Coronary artery (tissue), 2 donors: Measurements from ENCODE around the gene SHLD1.

ENCODE experiments used
- DNase-seq: peaks from one replicate; pipeline ENCODE4 v3.0.0-alpha.2; 2017; ENCODE audit warnings: low spot score
- H3K27ac ChIP-seq, 2 donors: fragments of 200-600 bp; sonication (generic); one replicate each; pipeline ENCODE4 v1.5.1; 2016 to 2019
- H3K4me3 ChIP-seq: fragments of 200-600 bp; sonication (generic); 2 replicates; pipeline ENCODE4 v1.5.1; 2016; ENCODE audit warnings: mild to moderate bottlenecking, moderate library complexity
- CTCF ChIP-seq: fragments of 200-600 bp; sonication (generic); IDR thresholded peaks from one replicate; pipeline ENCODE4 v1.5.1; 2019; ENCODE audit warnings: antibody characterized with exemption

The SHLD1 gene

GRCh38 chr20:5781798-5782750 lies 31.9 kb downstream of the SHLD1 start:
- DNase-seq, result no peak
- Histone ChIP-seq H3K4me3 (no peak overlapping the region), H3K27ac (no peak overlapping the region)
- no peak for TF ChIP-seq CTCF

- DNase-seq, result no peak
- Histone ChIP-seq H3K27ac (no peak overlapping the region), H3K4me3 (no peak overlapping the region)
These were observed 34.5 kb downstream of the SHLD1 start for GRCh38 chr20:5784735-5785134.

GRCh38 chr20:5785146-5785545 lies 34.9 kb downstream of the SHLD1 start:
- Histone ChIP-seq H3K4me3 (no peak overlapping the region), H3K27ac (no peak overlapping the region)
- no peak for TF ChIP-seq CTCF
- no peak for DNase-seq

More at GRCh38 chr20:5784735-5785134, 34.5 kb downstream of the SHLD1 start:
- TF ChIP-seq CTCF, result no peak

GRCh38 chr20:5786930-5787795 lies 37.0 kb downstream of the SHLD1 start:
- Histone ChIP-seq H3K27ac (no peak overlapping the region), H3K4me3 (no peak overlapping the region)
- TF ChIP-seq CTCF, result no peak
- DNase-seq, result no peak

GRCh38 chr20:5787796-5788165 lies 37.6 kb downstream of the SHLD1 start:
- H3K27ac ChIP-seq, result no peak overlapping the region
- no peak for DNase-seq
- TF ChIP-seq CTCF, result no peak
- H3K4me3 ChIP-seq, result no peak overlapping the region

GRCh38 chr20:5788385-5788895 lies 38.2 kb downstream of the SHLD1 start:
- Histone ChIP-seq H3K4me3 (no peak overlapping the region), H3K27ac (no peak overlapping the region)
- DNase-seq, result no peak
- peak; percentile 71 for TF ChIP-seq CTCF
